Uterus (tissue), 4 donors: ENCODE measurements around the gene SNAP29. TPM values are rescaled to one million over a fixed set of nuclear protein-coding genes. Genes with fewer than 3 reads are reported as not detected.

Experiments used
- DNase-seq, 2 donors: peaks; one replicate each; pipeline ENCODE4 v3.0.0-alpha.2; 2019 to 2020
- H3K27ac ChIP-seq, 2 donors: fragments of 200-600 bp; sonication (generic); 1 replicate in 1 of 2; 2 replicates in 1 of 2; pipeline ENCODE4 v1.5.1; 2016 to 2018
- H3K27me3 ChIP-seq, 2 donors: fragments of 200-600 bp; sonication (generic); one replicate each; pipeline ENCODE4 v1.5.1; 2018 to 2019; ENCODE audit warnings: control low read depth in 1 of 2
- H3K36me3 ChIP-seq, 2 donors: fragments of 200-600 bp; sonication (generic); one replicate each; pipeline ENCODE4 v1.5.1; 2019; ENCODE audit warnings: control low read depth in 1 of 2
- H3K4me1 ChIP-seq, 2 donors: fragments of 200-600 bp; sonication (generic); one replicate each; pipeline ENCODE4 v1.5.1; 2018 to 2019; ENCODE audit warnings: control low read depth in 1 of 2
- H3K4me3 ChIP-seq, 2 donors: fragments of 200-600 bp; sonication (generic); 1 replicate in 1 of 2; 2 replicates in 1 of 2; pipeline ENCODE4 v1.5.1; 2018 to 2019; ENCODE audit warnings: mild to moderate bottlenecking in 1 of 2
- H3K9me3 ChIP-seq, 2 donors: fragments of 200-600 bp; sonication (generic); one replicate each; pipeline ENCODE4 v1.5.1; 2019; ENCODE audit warnings: control low read depth in 1 of 2
- CTCF ChIP-seq, 4 experiments: fragments of 200-600 bp in 2 of 4; fragments of 450-650 bp in 2 of 4; sonication (generic) in 2 of 4; IDR thresholded peaks; one replicate each; pipeline ENCODE4 v1.5.1; 2016 to 2019; ENCODE audit warnings: antibody characterized with exemption in 4 of 4, mild to moderate bottlenecking in 2 of 4, moderate library complexity in 1 of 4
- POLR2A ChIP-seq, 2 donors: fragments of 450-650 bp; IDR thresholded peaks; one replicate each; pipeline ENCODE4 v1.6.1; 2016; ENCODE audit warnings: antibody characterized with exemption in 2 of 2, mild to moderate bottlenecking in 1 of 2, moderate library complexity in 1 of 2
- intact Hi-C: fragments of 100-400 bp; cut with DNase I; formaldehyde crosslinking; loops from one replicate; pipeline ENCODE4 v1.15.1; 2023; ENCODE audit warnings: low total_unique reads
- total RNA-seq, 4 donors: library from RNA; depleted of rRNA in 3 of 4; stranded (reverse); fragments of >200 nt in 3 of 4; gene quantifications; one replicate each; pipeline versions ENCODE4 v1.1.0 to v1.2.4, GENCODE V29; 2014 to 2023
- donor health status: DM: yes; HTN: yes; CAD: no.

SNAP29 gene
- total RNA-seq, 4 donors from 2014 or later, result 5.3 to 33.5 (median 13.1) TPM

GRCh38 chr22:20853236-20853660 is 5.6 kb upstream of the SNAP29 start:
- Histone ChIP-seq H3K27ac (no peak overlapping the region), H3K4me3 (no peak overlapping the region), H3K36me3 (no peaks in the 10 kb centered on the region), H3K4me1 (peaks cover 0 to 12% of the 10 kb centered on the region in 2 donors), H3K9me3 (no peaks in the 10 kb centered on the region), H3K27me3 (no peaks in the 10 kb centered on the region)
- no peak for DNase-seq
- TF ChIP-seq CTCF (IDR thresholded peaks at IDR 0.05) (no peak), POLR2A (IDR thresholded peaks at IDR 0.05) (no peak)
- intact Hi-C loops, result no loop called here

GRCh38 chr22:20857247-20857643 is 1.6 kb upstream of the SNAP29 start:
- no peaks in the 10 kb centered on the region for H3K9me3 ChIP-seq
- TF ChIP-seq CTCF (IDR thresholded peaks at IDR 0.05) (no peak), POLR2A (IDR thresholded peaks at IDR 0.05) (no peak)
- intact Hi-C loops, result no loop called here
- peaks cover 0 to 12% of the 10 kb centered on the region in 2 donors for H3K4me1 ChIP-seq
- peak overlapping the region; percentile 55 to 71 for H3K4me3 ChIP-seq
- DNase-seq, result no peak
- H3K36me3 ChIP-seq, result no peaks in the 10 kb centered on the region
- H3K27me3 ChIP-seq, result no peaks in the 10 kb centered on the region
- peak overlapping the region; percentile 90 to 92 for H3K27ac ChIP-seq

GRCh38 chr22:20857838-20858614 is 781 bp upstream of the SNAP29 start:
- TF ChIP-seq POLR2A (IDR thresholded peaks at IDR 0.05) (no peak), CTCF (IDR thresholded peaks at IDR 0.05) (no peak)
- intact Hi-C loops, result no loop called here
- peaks cover 0 to 12% of the 10 kb centered on the region in 2 donors for H3K4me1 ChIP-seq

GRCh38 chr22:20859615-20860014 is 808 bp downstream of the SNAP29 start:
- H3K9me3 ChIP-seq, result no peaks in the 10 kb centered on the region
- TF ChIP-seq POLR2A (IDR thresholded peaks at IDR 0.05) (no peak), CTCF (IDR thresholded peaks at IDR 0.05) (no peak)
- peak overlapping the region; percentile 71 to 78 for H3K4me3 ChIP-seq
- no peaks in the 10 kb centered on the region for H3K36me3 ChIP-seq
- H3K27ac ChIP-seq, result peak overlapping the region; percentile 82 to 89
- peaks cover 0 to 12% of the 10 kb centered on the region in 2 donors for H3K4me1 ChIP-seq
- intact Hi-C loops, result no loop called here
- H3K27me3 ChIP-seq, result no peaks in the 10 kb centered on the region
- DNase-seq, result no peak

More at GRCh38 chr22:20857838-20858614, 781 bp upstream of the SNAP29 start:
- peak overlapping the region; percentile 90 to 92 for H3K27ac ChIP-seq
- no peaks in the 10 kb centered on the region for H3K27me3 ChIP-seq
- peak overlapping the region; percentile 55 to 71 for H3K4me3 ChIP-seq
- H3K36me3 ChIP-seq, result no peaks in the 10 kb centered on the region
- H3K9me3 ChIP-seq, result no peaks in the 10 kb centered on the region
- DNase-seq, result peak; percentile 90 to 91

- no peaks in the 10 kb centered on the region for H3K9me3 ChIP-seq
- H3K27me3 ChIP-seq, result no peaks in the 10 kb centered on the region
- no peak overlapping the region for H3K4me3 ChIP-seq
- H3K27ac ChIP-seq, result no peak overlapping the region
- intact Hi-C loops, result no loop called here
- peaks cover 0 to 2% of the 10 kb centered on the region in 2 donors for H3K4me1 ChIP-seq
- no peaks in the 10 kb centered on the region for H3K36me3 ChIP-seq
- DNase-seq, result no peak
- TF ChIP-seq POLR2A (IDR thresholded peaks at IDR 0.05) (no peak), CTCF (IDR thresholded peaks at IDR 0.05) (no peak)
Measured at GRCh38 chr22:20862540-20862939, 3.7 kb downstream of the SNAP29 start.
